Activated CD4-positive, alpha-beta T cell treated with anti-CD3 and anti-CD28 coated beads, Interleukin-2, amount 50 U/mL, for 16 hours (primary cell): ENCODE measurements around the gene PTH2R.
"Not testable (repeated sequence)": the region's sequence is repeated elsewhere in the genome, so short reads cannot be mapped to it uniquely, and the experiment has no call there.

Experiments used
- DNase-seq: peaks from one replicate; pipeline ENCODE4 v3.0.0-alpha.2; 2020

PTH2R gene

GRCh38 chr2:208488686-208489564 is 82.3 kb downstream of the PTH2R start:
- DNase-seq, result no peak

GRCh38 chr2:208489687-208490086 is 83.1 kb downstream of the PTH2R start:
- DNase-seq, result no peak

GRCh38 chr2:208490492-208490891 is 83.9 kb downstream of the PTH2R start:
- no peak for DNase-seq

GRCh38 chr2:208491641-208492040 is 85.0 kb downstream of the PTH2R start:
- no peak for DNase-seq

GRCh38 chr2:208492069-208492468 is 85.5 kb downstream of the PTH2R start:
- no peak for DNase-seq

- no peak for DNase-seq
Measured at GRCh38 chr2:208493186-208493585, 86.6 kb downstream of the PTH2R start.

GRCh38 chr2:208496129-208496528 is 89.5 kb downstream of the PTH2R start:
- no peak for DNase-seq

GRCh38 chr2:208501206-208501605 is 94.6 kb downstream of the PTH2R start:
- DNase-seq, result no peak

GRCh38 chr2:208502288-208502687 is 95.7 kb downstream of the PTH2R start:
- no peak for DNase-seq

GRCh38 chr2:208505365-208505764 is 98.8 kb downstream of the PTH2R start:
- not testable (repeated sequence) for DNase-seq

- no peak for DNase-seq
Measured at GRCh38 chr2:208509586-208509985, 103.0 kb downstream of the PTH2R start.

- DNase-seq, result no peak
Measured at GRCh38 chr2:208511016-208511415, 104.4 kb downstream of the PTH2R start.

GRCh38 chr2:208511573-208511972 is 105.0 kb downstream of the PTH2R start:
- DNase-seq, result no peak

GRCh38 chr2:208515099-208515498 is 108.5 kb downstream of the PTH2R start:
- no peak for DNase-seq

GRCh38 chr2:208523069-208523468 is 116.5 kb downstream of the PTH2R start:
- not testable (repeated sequence) for DNase-seq

GRCh38 chr2:208525165-208525564 is 118.6 kb downstream of the PTH2R start:
- DNase-seq, result not testable (repeated sequence)

GRCh38 chr2:208529796-208530195 is 123.2 kb downstream of the PTH2R start:
- DNase-seq, result no peak

- no peak for DNase-seq
Measured at GRCh38 chr2:208531361-208531760, 124.8 kb downstream of the PTH2R start.

GRCh38 chr2:208535578-208535977 is 129.0 kb downstream of the PTH2R start:
- DNase-seq, result not testable (repeated sequence)

- no peak for DNase-seq
Measured at GRCh38 chr2:208541461-208541988, 134.9 kb downstream of the PTH2R start.

GRCh38 chr2:208541989-208542464 is 135.4 kb downstream of the PTH2R start:
- no peak for DNase-seq

- no peak for DNase-seq
Measured at GRCh38 chr2:208542465-208543041, 136.0 kb downstream of the PTH2R start.
